GM20431 (cell line): ENCODE measurements around the gene THAP4.

Experiments
- in situ Hi-C: fragments of 300-500 bp; cut with MseI, MboI; formaldehyde crosslinking; loops from one replicate; pipeline ENCODE4 v1.15.0; 2020; ENCODE audit warnings: low sequenced_read_pairs; ENCODE audit not compliant: unreplicated experiment

Gene THAP4, protein sequence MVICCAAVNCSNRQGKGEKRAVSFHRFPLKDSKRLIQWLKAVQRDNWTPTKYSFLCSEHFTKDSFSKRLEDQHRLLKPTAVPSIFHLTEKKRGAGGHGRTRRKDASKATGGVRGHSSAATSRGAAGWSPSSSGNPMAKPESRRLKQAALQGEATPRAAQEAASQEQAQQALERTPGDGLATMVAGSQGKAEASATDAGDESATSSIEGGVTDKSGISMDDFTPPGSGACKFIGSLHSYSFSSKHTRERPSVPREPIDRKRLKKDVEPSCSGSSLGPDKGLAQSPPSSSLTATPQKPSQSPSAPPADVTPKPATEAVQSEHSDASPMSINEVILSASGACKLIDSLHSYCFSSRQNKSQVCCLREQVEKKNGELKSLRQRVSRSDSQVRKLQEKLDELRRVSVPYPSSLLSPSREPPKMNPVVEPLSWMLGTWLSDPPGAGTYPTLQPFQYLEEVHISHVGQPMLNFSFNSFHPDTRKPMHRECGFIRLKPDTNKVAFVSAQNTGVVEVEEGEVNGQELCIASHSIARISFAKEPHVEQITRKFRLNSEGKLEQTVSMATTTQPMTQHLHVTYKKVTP

DNA sequence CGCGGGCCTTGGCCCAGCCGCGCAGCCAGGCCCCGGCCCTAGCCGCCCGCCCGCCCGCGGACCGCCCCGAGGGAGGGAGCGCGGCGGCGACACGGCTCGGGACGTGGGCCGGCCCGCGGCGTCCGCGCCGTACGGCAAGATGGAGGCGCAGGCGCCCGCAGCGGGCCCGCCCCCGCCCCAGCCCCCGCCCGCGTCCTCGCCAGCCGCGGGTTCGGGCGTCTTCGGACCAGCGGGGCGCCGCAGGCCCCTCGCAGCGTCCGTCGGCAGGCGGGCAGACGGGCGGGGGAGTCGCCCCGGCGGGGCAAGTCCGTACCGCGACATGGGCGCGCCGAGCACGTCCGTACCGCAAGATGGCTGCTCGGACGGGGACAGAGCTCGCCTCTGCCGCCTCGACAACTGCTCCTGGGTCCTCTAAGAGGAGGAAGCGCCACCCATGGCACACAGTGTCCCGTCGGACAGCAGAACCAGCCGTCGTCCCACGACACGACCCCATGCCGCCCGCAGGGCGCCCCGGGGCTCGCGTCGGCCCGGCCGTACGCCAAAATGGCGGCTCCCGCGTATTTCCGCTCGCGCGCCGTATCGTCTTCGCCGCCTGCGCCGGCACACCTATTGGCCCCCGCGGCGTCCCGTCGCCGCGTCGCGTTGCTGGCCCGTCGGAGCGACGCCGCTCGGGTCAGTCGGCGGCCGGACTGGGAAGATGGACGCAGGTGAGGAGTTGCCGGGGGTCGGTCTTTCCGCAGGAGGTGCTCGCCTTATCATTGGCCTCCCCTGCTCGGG is at the start of gene THAP4, which contains the start of gene ATG4B:
TSS of gene THAP4 (minus strand) at position 141 of the 777 bp plus-strand sequence. CDS start 141 bp downstream, outside the sequence.
TSS of gene ATG4B (plus strand) at position 676 of the 777 bp plus-strand sequence. CDS start at position 698, 22 bp downstream.
- in situ Hi-C loops: no loop called here

DNA sequence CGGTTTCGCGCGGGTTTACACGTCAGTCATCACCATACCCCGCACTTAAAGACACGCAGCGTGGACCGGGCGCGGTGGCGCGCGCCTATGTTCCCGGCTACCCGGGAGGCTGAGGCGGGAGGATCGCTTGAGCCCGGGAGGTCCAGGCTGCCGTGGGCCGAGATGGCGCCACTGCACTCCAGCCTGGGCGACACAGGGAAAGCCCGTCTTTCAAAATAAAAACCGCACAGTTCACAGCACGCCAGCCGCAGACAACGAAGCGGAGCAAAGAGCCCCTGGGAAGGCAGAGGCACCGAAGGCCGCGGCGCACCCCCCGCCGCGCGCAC is 49.3 kb upstream of the THAP4 start:
- in situ Hi-C loops: no loop called here

DNA sequence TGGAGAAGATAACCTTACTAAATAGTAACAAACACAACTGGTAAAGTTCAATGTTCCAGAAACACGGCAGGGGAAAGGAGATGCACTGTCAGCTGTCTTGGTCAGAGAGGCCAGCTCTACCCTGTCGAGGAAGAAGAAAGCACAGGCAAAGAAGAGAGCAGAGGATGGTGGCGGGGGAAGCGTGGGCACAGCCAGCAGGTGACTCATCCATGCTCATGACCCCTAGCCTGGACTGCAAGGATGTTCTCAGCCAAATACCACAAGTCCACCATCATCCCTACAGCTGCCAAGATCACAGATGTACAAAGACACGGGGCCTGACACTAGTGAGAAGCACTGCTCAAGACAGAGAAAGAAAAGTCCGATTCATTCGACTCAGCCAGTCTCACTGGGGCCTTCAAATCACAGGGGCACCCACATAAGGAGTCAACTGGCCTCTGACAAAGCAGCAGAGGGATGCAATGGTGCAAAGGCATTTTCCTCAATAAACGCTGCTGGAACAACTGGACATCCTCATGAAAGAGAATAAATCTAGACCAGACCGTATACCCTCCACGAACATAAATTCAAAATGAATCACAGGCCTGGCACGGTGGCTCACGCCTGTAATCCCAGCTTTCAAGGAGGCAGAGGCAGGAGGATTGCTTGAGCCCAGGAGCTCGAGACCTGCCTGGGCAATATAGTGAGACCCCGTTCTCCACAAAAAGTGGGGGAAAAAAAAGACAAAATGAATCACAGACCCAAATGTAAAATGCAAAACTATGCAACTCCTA is 44.1 kb upstream of the THAP4 start:
- in situ Hi-C loops: no loop called here

DNA sequence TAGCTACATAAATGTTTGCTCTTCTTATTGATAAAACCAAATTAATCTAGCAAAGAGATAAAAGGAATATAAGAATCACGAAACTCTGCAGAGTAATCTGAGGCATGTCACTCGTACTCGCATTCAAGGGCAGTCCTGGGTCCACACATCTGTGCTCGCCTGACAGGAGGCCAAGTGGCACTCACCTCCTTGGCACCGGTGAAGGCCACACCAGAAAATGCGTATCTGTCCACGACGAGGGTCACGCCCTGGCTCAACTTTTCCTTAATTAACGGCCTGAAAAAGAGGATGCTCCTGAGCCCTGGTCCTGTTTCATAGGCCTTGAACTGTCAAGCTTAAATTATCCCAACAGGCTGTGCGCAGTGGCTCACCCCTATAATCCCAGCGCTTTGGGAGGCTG is 43.1 kb upstream of the THAP4 start:
- in situ Hi-C loops: no loop called here

DNA sequence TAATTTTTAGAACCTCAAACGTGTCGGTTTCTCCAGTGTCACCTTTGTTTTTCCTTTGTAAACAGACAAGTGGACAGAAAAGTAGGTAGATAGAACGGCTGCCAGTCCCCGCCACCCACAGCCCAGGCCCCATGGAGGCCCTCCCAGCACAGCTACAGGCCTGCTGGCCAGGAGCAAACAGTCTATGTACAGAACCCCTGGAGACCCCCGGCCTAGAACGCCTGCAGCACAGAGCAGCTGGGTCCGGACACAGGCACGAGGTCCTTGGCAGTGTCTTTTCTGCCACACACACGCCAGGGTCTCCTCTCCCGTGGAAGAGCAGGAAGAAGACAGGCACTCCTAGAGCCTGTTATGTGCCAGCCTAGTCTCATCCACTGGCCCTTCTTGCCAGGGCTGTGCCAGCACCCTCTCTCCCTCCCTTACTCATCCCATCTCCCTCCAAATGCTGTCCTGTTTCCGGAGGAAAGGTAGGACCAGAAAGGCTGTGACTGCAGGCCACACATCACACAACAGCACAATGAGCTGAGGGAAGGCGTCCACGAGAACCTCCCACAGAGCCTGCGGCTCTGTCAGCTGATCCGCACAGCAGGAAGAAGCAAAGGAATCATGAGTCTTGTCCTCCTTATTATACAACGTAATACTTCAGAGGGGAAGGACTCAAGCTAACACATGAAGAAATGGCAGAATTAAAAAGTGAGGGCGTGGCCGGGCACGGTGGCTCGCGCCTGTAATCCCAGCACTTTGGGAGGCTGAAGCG is 42.0 kb upstream of the THAP4 start:
- in situ Hi-C loops: no loop called here

DNA sequence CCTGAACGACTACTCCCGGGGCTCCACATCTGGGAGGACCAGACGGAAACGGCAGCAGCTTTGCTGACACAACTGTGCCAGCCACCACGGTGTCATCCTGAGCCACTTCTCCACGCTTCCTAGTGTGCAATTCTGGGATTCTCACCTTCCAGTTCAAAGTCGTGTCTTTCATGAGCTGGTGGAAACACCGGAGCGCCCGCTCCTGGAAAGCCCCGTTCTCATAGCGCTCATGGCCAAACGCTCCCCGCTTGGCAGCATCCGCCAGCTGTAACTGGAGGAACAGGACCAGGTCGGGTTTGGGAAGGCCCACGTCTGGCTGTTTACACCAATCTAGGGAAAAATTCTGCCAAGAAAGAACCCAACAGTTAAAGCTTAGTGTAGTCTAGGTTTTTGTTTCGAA is 41.3 kb upstream of the THAP4 start:
- in situ Hi-C loops: no loop called here

DNA sequence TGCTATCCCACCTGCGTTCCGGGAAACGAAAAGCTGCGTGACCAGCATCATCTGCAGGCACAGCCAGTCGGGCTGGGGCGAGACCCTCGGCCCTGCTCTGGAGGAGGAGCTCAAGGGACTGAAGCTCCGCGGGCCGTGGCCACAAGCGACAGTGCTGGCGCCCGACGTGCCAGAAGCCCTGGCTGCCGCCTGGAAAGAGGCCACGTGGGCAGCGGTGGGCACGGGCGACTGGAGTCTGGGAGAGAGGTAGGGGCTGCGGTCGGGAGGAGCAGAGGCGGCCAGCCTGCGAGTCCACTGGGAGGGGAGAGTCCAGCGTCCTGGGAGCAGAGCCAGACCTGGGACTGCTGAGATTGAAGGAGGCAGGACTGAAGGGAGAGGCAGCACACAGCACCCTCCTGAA is 40.4 kb upstream of the THAP4 start:
- in situ Hi-C loops: no loop called here

DNA sequence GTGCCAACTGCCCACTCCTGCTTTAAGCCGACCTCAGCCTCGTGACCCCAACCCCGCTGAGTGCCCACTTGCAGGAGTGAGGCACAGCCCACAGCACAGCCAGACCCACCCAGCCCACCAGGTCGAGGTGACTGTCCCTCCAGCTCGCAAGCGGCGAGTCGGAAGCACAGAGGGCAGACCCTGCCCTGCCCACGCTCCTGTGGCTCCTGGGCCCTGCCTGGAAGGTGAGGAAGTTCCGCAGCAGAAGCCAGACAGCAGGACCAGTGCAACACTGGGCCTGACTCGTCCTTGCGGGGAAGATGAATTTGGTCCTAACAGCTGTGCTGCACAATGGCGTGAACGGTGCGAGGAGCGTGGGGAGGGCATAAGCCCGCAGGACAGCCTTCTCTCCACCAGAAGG is 39.7 kb upstream of the THAP4 start:
- in situ Hi-C loops: no loop called here

DNA sequence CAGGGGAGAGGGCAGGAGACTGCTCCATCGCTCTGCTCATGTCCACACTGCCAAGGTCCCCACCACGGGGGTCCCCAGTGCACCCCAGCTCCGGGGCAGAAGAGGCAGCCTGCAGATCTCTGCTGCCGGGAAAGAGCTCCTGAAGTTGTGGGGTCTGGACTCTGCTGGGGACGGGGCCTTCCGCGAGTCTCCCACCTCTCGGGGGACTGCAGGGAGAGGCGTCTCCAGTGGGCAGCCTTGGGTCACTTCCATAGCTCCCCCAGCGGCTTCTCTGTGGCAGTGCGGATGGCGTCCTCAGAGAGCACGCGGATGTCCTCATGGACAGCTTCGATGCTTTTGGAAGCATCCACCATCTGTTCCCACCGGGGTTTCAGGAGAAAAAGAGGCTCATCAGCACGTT is 38.9 kb upstream of the THAP4 start:
- in situ Hi-C loops: no loop called here

DNA sequence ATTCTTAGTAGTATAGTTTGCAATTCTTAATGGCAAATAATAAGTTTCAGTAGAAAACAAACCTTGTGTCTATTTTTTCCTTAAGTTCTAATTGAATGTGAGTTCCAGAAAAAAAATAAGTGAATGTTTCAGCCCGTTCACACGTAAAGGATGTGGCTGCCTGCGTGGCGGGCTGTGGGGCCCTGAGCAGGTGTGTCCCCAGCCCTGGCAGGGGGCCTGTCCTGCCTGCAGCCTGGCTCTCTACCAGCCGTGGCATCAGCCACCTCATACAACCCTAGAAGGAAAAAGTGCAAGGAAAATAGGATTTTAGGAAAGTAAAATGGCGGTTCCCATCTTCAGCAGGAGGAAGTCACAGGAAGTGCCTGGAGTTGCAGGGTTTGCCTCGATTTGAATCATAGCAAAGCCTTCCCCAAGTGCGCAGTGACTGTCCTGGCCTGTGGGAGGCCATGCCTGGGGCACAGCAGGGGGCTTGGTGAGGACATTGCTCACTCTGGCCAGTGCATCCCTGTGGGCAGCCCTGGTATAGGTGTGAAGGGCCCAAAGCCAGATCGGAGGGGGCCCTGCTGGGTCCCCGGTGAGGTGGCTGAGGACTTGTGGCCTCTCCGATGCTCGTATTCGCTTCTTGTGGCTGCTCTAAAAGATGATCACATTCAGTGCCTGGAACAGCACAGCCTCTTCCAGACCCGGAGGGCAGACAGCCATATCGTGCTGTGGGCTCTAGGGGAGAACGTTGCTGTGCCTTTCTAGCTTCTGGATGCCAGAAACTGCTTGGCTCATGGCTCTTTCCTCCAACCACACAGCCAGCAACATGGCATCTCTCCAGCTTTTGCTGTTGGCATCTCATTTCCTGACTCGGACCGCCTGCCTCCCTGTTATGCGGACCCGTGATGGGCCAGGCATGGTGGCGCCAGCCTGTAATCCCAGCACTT is 37.1 kb upstream of the THAP4 start:
- in situ Hi-C loops: no loop called here

DNA sequence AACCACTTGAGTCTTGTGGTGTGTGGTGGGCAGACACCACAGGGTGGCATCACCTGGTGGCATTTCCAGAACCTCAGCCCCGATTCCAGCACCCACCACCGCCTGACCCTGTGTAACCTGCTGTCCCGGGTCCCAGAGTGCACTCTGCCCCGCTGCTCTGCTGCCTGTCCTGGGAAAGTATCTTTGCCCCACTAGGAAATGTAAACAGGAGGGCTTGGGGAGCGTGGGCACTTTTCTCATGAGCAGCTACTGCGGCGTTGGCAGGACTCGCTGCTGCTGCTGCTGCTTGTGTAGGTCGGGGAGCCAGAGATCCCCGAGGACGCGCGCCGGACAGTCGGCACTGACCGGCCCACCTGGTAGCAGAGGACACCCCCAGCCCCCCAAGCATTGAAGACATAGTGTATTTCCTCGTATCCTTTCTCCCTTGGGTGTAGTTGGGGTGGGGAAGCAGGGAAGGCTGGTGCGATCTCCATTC is 36.3 kb upstream of the THAP4 start:
- in situ Hi-C loops: no loop called here

DNA sequence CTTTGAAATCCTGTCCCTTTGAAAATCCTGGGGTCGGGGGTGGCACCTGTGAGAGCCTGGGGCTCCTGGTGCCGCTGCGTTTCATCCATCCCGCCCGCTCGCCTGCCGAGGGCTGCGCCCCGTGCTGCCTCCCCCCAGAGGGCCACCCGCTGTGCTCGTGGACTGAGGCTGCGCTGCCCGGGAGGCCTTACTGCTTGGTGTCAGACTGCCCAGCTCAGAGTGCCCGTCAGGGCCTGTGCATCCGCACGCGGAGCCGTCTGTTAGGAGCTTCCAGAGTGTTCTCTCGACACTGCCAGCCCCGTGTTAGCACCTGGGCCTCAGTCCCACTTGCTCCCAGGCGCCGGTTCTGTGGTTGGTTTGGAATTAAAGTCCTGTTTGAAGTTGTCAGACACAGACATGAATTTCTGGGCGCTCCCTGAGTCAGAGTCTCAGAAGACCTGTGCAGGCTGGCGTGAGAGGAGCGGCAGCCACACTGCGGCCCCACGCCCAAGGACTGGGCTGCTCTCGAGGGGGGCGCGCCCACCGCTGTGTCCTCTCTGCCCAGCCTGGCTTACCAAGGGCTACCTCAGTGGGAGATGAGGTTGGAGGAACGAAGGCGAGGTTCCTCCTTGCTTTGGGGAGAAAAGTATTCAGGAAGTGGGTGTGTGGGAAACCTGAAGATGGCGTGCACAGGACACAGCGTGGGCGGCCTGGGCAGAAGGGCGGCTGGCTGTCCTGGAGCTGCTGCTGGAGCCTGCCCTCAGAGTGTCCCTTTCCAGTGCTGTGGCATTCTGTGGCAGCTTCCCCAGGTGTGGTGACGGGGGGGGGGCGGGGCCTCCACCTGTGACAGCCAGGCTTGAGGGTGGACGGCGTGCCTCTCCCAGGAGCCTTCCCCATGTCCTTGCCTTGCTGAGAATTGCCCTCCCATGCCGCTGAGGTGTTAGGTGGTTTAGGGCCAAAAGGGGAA is 35.6 kb upstream of the THAP4 start:
- in situ Hi-C loops: no loop called here

DNA sequence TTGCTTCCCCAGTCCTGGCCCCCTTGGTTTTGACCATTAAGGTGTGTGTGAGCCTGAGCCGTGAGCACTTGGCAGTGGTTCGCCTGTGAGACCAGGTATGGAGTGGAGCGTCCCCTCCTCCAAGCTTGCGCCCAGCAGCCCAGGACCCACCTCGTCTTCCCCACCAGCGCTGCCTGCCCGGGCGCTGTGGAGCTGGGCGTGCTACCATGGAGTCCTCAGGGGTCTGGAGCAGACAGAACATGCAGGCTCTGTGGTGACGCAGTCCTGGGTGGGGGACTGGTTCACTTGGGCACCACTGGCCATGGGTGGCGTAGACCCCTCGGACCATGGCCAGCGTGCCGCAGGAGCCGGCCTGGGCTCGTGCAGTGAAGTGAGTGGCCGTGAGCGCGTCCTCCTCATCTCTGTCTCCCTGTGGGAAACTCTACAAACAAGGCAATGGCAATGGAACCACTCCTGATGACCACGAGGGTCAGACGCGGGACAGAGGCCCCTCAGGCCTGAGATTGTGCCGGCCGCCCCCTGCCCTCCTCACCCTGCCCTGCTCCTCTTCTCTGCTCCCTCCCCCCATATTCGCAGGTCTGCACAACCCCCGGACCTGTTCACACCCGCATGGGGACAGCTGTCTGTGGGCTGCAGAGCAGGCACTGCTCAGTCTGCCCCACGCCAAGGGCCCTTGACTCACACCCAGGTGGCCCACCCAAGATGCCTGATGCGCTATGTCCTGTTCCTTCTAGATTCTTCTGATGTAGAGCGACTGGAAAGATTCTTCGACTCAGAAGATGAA is 34.7 kb upstream of the THAP4 start:
- in situ Hi-C loops: no loop called here

DNA sequence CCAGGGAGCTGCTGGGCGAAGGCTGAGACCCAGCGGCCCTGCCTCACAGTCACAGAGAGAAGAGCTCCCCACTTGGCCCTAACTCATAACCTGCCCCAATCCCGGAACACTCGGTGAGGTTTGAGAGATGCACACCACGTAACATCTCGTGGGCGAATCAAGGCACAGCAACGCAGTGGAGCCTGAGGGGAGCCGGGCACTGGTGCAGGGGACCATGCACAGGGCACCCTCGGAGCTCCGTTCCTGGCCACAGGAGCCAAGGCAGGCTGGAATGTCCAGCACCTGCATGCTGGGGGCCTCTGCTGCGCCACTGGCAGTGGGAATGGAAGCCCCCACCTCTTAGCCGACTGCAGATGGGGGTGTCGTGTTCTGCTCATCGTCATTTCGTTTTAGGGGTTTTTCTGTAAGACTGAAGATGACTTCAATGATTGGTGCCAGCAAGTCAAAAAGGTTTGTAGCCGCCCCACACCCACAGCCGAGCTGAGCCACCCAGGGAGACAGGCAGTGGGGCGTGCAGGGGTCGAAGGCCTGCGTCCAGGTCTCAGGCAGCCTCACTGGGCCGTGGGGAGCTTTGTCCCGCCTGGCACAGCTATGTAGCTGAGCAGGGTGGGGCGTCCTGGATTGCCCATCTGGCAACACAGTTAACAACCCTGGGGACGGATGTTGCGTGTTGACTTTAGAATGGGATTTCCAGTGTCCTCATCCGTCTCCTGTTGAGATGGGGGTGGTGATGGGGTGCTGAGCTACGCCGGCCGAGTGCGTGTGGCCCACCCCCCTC is 33.6 kb upstream of the THAP4 start:
- in situ Hi-C loops: no loop called here

DNA sequence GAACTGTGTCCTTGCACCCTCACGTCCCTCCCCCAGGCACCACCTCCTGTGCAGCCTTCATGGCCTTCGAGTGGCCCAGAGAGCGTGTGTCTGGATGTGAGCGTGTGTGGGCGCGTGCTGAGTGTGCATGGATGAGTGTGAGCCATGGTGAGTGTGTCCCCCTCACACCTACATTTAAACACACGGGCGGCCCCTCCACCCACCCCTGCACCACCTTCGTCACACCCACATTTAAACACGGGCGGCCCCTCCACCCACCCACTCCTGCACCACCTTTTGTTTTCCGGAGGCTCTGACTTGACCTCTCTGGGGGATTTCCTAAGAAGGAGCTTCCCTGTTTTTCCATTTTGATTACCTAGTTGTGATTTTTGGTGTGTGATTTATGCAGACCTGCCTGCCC is 31.9 kb upstream of the THAP4 start:
- in situ Hi-C loops: no loop called here

DNA sequence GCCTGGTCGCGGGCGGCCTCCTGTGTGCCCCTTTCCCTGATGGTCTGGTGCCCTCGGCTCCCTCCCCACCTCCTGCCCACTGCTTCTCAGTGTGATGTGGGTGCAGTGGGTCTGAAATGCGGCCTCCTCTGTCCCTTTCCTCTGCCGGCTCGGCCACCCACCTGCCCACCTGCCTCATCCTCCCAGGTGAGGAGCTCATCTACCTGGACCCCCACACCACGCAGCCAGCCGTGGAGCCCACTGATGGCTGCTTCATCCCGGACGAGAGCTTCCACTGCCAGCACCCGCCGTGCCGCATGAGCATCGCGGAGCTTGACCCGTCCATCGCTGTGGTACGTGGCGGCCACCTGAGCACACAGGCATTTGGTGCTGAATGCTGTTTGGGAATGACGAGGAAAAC is 31.4 kb upstream of the THAP4 start:
- in situ Hi-C loops: no loop called here
